Neural progenitor cell (in vitro differentiated cells): Measurements from ENCODE around the gene TLE1.

Experiments used
- CTCF ChIP-seq: fragments of 200-600 bp; sonication (generic); IDR thresholded peaks from 2 replicates; pipeline ENCODE4 v1.5.1; 2017; ENCODE audit warnings: antibody characterized with exemption, mild to moderate bottlenecking
- EZH2 ChIP-seq: fragments of 200-600 bp; sonication (generic); IDR thresholded peaks from 2 replicates; pipeline ENCODE4 v1.6.1; 2017; ENCODE audit warnings: antibody characterized with exemption, mild to moderate bottlenecking, moderate library complexity
- EZH2phosphoT487 ChIP-seq: fragments of 200-600 bp; sonication (generic); IDR thresholded peaks from 2 replicates; pipeline ENCODE4 v1.6.1; 2017; ENCODE audit warnings: antibody characterized with exemption

- TF ChIP-seq EZH2 (no peak), CTCF (no peak), EZH2phosphoT487 (no peak)
Measured at GRCh38 chr9:81584099-81584498, 105.2 kb downstream of the TLE1 start.
